22Rv1 (cell line): ENCODE results near the gene ZNF516.

Experiments
- H3K27ac ChIP-seq: fragments of 450-650 bp; 2 replicates; pipeline ENCODE4 v1.5.1; 2017
- CTCF ChIP-seq: fragments of 450-650 bp; IDR thresholded peaks from 2 replicates; pipeline ENCODE4 v1.5.1; 2017; ENCODE audit warnings: mild to moderate bottlenecking
- ZFX ChIP-seq: fragments of 450-650 bp; IDR thresholded peaks from 2 replicates; pipeline ENCODE4 v1.6.1; 2017; ENCODE audit warnings: antibody characterized with exemption, borderline replicate concordance

ZNF516 gene

GRCh38 chr18:76461692-76462325 is 33.2 kb downstream of the ZNF516 start:
- no peak for TF ChIP-seq CTCF
- TF ChIP-seq ZFX: no peak
- no peak overlapping the region for H3K27ac ChIP-seq

DNA sequence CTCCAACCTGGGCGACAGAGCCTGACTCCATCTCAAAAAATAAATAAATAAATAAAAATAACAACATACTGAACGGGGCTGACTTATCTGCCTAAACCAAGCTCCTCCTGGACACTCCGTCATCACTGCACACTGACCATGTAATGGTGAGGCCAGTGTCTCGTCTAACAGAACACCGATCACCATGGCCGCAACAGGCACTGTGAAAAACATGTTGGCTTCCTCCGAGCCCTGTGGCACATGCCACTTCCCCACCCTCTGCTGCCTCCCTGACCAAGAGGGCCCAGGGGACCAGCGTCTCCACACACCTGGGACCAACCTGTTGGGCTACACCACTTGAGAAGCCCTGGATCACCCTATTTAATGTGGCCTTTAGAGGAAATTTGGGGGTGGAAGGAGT is 33.9 kb downstream of the ZNF516 start:
- TF ChIP-seq ZFX (no peak), CTCF (no peak)
- H3K27ac ChIP-seq: no peak overlapping the region

DNA sequence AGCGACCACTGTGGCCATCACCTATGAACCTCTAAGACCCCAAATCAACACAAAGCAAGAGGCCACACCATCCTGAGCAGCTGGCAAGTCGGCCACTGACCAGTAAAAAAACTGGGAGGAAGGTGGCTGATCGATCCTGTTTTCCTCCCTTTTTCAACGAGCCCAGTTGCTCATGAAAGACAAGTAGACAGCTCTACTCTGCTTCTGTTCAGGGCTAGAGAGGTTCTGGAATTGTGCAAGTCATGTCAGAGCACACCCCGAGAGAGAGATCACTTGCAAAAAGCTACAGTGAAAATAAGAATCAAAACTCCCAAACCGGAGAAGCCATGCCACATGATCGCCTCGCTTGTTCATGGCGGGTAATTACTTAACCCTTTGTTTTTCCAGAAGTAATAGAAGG is 34.6 kb downstream of the ZNF516 start:
- TF ChIP-seq ZFX (no peak), CTCF (no peak)
- H3K27ac ChIP-seq: no peak overlapping the region

DNA sequence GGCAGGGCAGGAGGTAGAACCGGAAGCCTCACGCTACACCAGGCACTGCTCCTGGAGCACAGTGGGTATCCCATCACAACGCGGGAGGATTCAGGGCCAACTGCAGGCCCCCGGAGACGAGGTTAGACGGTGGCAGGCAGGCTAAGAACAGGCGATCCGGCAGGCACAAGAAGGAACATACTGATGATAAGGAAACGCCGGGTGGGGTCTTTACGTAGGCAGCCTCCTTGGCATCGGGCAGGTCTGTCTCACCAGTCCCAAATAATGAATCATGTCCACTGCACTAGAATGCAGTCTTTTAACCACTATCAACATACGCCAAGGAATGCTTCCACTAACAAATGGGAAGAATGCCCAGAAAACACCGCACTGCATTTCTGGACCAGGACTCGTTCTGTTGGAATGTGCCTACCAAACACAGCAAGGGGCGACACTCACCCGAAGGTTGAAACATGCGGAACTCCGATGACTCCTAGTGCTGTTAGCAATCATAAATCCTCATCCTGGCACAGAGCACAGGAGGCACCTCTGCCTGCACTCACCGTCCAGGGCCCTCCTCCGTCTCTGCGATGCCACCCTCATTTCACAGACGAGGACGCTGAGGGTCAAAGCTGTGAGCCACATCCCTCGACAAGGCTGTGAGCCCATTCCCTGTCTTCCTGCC is 35.2 kb downstream of the ZNF516 start:
- no peak overlapping the region for H3K27ac ChIP-seq

GRCh38 chr18:76459312-76459686 is 35.7 kb downstream of the ZNF516 start:
- H3K27ac ChIP-seq: no peak overlapping the region
- TF ChIP-seq ZFX (no peak), CTCF (no peak)

More for the DNA sequence above, 35.2 kb downstream of the ZNF516 start:
- TF ChIP-seq ZFX (no peak), CTCF (no peak)

GRCh38 chr18:76458522-76459311 is 36.3 kb downstream of the ZNF516 start:
- no peak overlapping the region for H3K27ac ChIP-seq
- TF ChIP-seq CTCF (no peak), ZFX (no peak)

- TF ChIP-seq CTCF (no peak), ZFX (no peak)
- H3K27ac ChIP-seq: no peak overlapping the region
Measured at GRCh38 chr18:76457957-76458356, 37.1 kb downstream of the ZNF516 start.
